Cardiac septum (tissue), 1 donor: ENCODE measurements around the gene SAMD3. TPM values are rescaled to one million over a fixed set of nuclear protein-coding genes. Genes with fewer than 3 reads are reported as not detected.
"Not testable (repeated sequence)": the region's sequence is repeated elsewhere in the genome, so short reads cannot be mapped to it uniquely, and the experiment has no call there.

ENCODE experiments used
- DNase-seq: peaks from one replicate; pipeline ENCODE4 v3.0.0-alpha.2; 2020; ENCODE audit warnings: low spot score
- intact Hi-C: fragments of 100-400 bp; cut with DNase I; formaldehyde crosslinking; loops from one replicate; pipeline ENCODE4 v1.14.0; 2022
- total RNA-seq: library from RNA; stranded (reverse); fragmentation: NEBNext Ultra II Directional; extraction: Animal tissue kit (Norgen Biotek cat#: 25700); gene quantifications from one replicate; pipeline ENCODE4 v1.2.1, GENCODE V29; 2021
- donor health status: DM: no; HTN: no; CAD: no.

SAMD3 gene
- total RNA-seq, 1 donor from 2014 or later, result 0.22 TPM

- intact Hi-C loops, result no loop called here
- DNase-seq, result no peak
These were observed 7.2 kb downstream of the SAMD3 start for GRCh38 chr6:130215526-130215925.

DNA sequence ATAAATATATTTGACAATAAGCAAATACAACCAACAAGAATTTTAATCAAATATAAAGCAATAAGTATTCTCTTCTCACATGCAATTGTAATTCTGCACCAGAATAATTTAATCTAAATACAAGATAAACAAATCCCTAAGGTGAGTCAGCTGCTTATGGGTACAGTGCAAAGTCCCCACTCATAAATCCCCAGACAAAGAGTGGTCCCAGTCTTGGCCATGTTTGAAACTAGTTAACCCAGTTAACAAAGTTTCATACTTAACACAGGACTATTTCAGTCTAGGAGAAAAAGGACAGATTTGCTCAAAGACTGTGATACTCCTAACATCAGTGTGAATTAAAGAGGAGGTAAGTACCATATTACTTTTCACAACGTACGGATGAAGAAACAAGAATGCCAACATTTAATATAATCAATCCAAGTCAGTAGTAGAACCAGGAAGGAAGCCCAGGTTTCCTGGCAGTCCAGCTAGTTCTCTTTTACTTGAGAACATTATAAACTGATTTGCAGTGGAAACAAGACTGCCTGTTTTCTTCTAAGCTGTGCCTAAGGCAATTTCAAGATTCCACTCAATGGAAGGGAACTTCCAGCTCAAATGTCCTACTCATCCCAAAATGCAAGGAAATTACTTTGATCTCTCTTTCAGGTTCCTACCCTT lies 10.4 kb downstream of the SAMD3 start:
- intact Hi-C loops, result no loop called here
- no peak for DNase-seq

DNA sequence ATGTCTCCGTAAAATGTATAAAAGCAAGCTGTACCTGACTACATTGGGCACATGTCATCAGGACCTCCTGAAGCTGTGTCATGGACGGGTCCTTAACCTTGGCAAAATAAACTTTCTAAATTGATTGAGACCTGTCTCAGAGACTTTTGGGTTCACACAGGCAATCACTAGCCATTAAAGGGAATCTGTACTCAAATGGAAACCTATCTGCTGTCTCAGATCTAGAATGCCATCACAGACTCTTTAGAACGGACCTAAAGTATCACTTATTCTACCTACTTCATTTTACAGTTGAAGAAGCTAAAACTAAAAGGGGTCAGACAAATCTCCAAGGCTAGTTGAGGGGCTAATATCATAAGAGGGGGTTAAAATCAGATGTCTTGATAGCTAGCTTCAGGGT lies 11.1 kb downstream of the SAMD3 start:
- intact Hi-C loops, result no loop called here
- no peak for DNase-seq

DNA sequence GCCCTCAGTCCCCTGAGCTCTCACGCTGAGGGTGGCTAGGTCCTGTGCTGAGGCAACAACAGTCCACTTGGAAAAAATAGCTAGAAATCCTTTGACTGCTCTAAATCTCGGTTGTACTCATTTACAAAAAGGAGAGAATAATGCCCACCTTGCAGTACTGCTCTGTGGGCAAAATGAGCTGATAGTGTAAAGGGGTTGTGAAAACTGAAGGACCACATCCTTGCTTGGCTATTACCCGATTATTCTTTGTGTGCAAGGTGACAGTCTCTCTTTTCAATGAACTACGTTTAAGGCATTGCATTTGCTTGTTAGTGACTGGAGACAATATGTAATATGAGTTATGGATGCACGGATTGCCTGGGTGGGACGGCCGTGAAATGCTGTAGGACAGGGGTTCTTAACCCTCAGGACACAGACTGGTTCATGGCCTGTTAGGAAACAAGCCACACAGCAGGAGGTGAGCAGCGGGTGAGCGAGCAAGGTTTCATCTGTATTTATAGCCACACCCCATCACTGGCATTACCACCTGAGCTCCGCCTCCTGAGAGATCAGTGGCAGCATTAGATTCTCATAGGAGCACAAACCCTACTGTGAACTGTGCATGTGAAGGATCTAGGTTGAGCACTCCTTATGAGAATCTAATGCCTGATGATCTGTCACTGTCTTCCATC lies 14.6 kb downstream of the SAMD3 start:
- intact Hi-C loops, result no loop called here
- no peak for DNase-seq

DNA sequence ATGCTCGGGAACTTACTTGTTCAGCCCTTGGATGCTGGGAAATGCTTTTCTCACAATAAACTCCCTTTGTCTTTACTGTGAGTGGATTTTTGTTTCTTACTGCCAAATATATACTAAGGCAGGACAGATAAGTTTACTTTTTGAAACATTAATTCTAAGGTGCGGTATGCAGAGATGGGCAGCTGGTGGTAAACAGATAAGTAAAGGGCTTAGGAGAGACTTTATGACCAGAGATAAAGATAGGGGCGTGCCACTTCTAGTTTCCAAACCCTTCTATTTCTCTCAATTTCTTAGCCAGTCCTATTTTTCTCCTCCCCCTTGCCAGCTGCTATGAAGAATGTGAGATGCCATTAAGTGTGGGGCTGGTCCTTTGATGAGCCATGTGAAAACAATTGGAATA lies 16.3 kb downstream of the SAMD3 start:
- DNase-seq, result no peak
- intact Hi-C loops, result no loop called here

DNA sequence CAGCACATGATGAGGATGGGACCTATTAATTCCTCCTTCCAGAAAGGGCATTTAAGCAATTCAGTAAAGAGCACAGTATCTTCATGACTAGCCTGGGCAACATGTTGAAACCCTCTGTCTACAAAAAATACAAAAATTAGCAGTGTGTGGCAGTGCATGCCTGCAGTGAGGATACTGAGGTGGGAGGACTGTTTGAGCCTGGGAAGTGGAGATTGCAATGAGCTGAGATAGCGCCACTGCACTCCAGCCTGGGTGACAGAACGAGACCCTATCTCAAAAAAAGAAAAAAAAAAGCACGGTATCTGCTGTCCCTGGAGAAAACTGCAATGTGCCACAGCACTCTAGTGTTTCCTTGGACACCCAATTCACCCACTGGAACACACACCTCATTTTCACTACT lies 18.4 kb downstream of the SAMD3 start:
- no peak for DNase-seq
- intact Hi-C loops, result no loop called here

DNA sequence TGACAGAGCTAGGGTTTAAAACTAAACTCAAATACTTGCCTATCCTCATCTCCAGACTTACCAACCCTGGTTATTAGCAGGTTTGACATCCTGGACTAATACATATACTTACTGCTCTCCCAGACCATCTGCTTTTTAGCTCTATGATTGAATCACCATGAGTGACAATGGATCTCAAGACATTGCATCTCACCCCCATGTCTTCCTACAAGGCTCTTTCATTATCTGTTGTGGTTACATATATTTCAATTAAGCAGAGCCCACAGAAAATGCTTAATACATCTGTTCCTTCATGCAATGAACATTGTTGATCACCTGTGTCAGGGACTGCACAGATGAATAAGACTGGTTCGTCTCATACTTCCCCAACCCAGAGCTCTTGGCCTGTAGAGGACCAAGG lies 19.4 kb downstream of the SAMD3 start:
- intact Hi-C loops, result no loop called here
- DNase-seq, result no peak

- DNase-seq, result no peak
- intact Hi-C loops, result no loop called here
These were observed 20.0 kb downstream of the SAMD3 start for GRCh38 chr6:130202782-130203181.

GRCh38 chr6:130200020-130200419 lies 22.7 kb downstream of the SAMD3 start:
- intact Hi-C loops, result no loop called here
- DNase-seq, result no peak

- intact Hi-C loops, result no loop called here
These were observed 24.2 kb downstream of the SAMD3 start for GRCh38 chr6:130198483-130199035.

GRCh38 chr6:130197816-130198482 lies 24.8 kb downstream of the SAMD3 start:
- DNase-seq, intact Hi-C loops: not testable (repeated sequence)

More at GRCh38 chr6:130198483-130199035, 24.2 kb downstream of the SAMD3 start:
- DNase-seq, result no peak

GRCh38 chr6:130194434-130194833 lies 28.3 kb downstream of the SAMD3 start:
- intact Hi-C loops, result not testable (repeated sequence)

DNA sequence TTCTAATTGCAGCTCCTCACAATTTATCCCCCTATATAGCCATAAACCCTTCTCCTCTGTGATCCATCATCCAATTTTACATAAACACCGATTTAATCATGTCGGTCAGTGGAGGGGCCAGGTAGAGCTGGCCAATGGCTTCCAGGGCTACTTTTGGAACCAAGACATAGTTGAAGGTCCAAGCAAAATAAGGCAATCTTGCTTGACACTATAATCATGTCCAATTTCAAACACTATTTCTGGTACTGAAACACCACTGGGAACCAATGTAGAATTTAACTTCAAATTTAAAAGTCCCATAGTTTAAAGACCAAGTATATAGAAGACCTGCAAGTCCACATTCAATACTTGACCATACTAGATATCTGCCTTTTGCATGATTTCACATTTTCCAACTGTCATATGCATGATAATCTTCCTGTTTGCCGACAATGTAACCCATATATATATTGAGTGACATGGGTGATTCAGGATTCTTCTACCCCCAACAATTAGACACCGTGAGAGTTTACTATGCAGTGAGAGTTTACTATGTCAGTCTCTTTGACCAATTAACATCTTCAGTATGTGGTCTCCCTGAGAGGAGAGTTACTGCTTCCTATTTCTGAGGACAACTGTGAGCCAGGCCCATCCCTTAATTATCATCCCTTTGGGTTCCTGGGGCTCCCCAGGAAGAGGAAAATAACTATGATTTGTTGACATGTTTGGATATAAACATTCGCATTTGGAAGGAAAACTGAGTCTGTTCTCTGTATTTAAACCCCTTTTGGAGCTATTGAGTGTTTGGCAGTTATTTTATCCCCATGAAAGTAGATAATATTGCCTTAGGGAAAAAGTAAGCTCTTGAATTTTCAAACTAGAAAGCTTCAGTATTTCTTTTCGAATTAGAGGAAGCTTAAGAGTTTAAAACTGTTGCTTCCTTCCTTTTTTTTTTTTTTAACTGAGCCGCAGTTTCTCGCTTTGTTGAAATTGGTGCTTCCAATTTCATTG lies 31.8 kb downstream of the SAMD3 start:
- DNase-seq, result no peak
- intact Hi-C loops, result no loop called here

More at GRCh38 chr6:130194434-130194833, 28.3 kb downstream of the SAMD3 start:
- not testable (repeated sequence) for DNase-seq

GRCh38 chr6:130189531-130190397 lies 33.0 kb downstream of the SAMD3 start:
- intact Hi-C loops, result no loop called here
- no peak for DNase-seq

DNA sequence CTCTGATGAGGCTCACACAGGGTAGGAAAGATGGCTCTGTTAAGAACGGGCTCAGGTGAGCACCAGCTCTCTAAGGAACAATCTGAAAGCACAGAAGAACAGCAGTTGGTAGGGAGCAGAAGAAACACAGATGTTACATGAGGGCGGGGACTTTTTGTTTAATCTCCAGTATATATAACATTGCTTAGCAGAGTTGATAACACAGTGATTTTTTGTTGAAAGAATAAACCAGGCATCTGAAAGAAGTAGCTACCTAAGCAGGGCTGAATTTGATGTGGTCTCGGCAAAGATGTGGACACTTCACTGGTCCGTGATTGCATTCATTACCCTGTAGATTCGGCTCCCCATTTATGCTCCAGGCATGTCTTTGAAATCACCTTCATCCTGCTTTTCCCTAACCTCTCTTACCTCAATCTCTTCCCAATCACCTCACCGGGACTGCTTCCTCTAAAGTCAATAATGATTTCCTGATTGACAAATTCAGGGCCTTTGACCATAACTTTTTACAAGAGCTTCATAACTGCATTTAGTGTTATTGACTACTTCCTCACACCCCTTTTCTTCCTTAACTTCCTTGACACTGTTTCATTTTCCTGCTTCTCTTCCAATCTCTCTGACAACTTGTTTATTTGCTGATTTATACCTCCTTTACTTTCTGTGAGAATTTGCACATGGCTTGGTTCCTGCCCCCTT lies 34.4 kb downstream of the SAMD3 start:
- intact Hi-C loops, result no loop called here
- DNase-seq, result no peak

DNA sequence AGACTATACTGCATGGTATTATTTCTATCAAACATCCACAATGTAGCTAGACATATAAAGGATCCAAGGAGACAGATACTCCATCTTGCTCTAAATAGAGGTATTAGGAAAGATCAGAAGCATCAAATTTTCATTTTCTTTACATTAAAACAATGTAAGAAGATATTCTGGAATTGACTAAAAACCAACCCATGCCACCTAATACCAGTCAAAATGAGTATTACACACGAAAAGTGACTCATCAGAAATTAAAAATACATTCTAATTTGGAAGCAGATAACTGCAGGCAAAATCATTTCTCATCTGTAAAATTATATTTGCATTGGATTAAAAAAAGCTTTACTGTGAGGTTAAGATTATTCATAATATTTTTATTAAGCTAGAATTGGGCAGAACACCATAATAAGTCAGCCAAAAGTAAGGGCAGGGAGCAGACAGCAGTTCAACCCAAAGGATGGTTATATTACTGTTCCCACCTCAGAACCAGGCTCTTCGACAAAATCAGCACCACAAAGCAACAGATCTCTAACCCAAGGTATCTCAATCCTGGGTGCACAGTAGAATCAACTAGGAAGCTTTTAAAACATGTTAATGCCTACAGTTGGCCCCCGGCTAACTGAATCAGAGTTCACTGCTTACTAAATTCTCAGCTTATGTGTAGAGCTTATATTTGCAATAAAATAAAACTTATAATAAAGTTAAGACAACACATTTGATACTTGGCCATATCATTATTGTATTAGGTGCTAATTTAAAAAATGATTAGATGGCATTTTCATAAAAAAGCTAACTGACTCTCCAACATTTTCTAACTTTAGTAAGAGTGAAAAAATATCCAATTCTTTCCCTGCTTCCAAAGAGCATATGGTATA lies 35.2 kb downstream of the SAMD3 start:
- intact Hi-C loops, result no loop called here
- DNase-seq, result no peak

DNA sequence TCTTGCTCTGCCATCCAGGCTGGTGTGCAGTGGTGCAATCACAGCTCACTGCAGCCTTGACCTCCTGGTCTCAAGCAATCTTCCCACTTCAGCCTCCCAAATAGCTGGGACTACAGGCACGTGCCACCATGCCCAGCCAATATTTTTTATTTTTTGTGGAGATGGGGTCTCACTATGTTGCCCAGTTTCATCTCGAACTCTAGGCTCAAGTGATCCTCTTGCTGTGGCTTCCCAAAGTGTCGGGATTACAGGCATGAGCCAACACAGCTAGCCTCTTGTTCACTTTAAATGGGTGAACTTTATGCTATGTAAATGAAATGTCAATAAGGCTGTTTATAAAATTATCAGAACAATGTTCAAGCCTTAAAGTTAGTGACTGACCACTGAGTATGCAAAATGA lies 37.1 kb downstream of the SAMD3 start:
- intact Hi-C loops, result no loop called here

More for the DNA sequence above, 37.1 kb downstream of the SAMD3 start:
- no peak for DNase-seq
